ENCODE measurements around the gene DISC1. TPM values are rescaled to one million over a fixed set of nuclear protein-coding genes. Genes with fewer than 3 reads are reported as not detected.
"Not testable (repeated sequence)": the region's sequence is repeated elsewhere in the genome, so short reads cannot be mapped to it uniquely, and the experiment has no call there.

Gene DISC1
- total RNA-seq, 1 donor from 2014 or later = 12.5 TPM

DNA sequence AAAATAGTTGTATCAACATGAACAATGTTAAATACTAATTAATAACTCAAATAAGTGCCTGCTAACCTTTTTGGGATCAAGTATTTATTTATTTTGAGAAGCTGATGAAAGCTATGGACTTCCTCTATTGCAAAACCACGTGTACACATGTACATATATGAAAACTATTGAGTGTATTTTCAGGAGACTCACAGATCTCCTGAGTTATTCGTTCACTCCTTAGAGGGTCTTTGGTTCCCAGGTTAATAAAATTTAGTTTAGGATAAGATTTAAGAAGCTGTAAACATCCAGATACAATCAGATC is 130.5 kb downstream of the DISC1 start:
- H3K27me3 ChIP-seq (ENCODE audit: control insufficient read depth in 3 of 3, insufficient read depth in 3 of 3, low read length in 3 of 3) = no peaks in the 10 kb centered on the region
- H3K36me3 ChIP-seq (ENCODE audit: control insufficient read depth in 3 of 3, insufficient read depth in 3 of 3, low read length in 3 of 3) = peaks cover 0 to 4% (median 0%) of the 10 kb centered on the region in 3 donors
- no peak overlapping the region for H3K4me3 ChIP-seq (ENCODE audit: low read length in 3 of 3)
- peaks cover 0 to 2% (median 0%) of the 10 kb centered on the region in 3 donors for H3K4me1 ChIP-seq (ENCODE audit: control insufficient read depth in 3 of 3, insufficient read depth in 3 of 3, low read length in 3 of 3)
- peaks cover 0 to 4% (median 0%) of the 10 kb centered on the region in 3 donors for H3K9me3 ChIP-seq (ENCODE audit: control insufficient read depth in 3 of 3, low read length in 3 of 3)
- H3K27ac ChIP-seq (ENCODE audit: low read depth, low read length) = no peak overlapping the region
- H3K9ac ChIP-seq (ENCODE audit: low read depth in 1 of 3, low read length in 3 of 3) = no peak overlapping the region

GRCh38 chr1:231757759-231758158 is 131.2 kb downstream of the DISC1 start:
- Histone ChIP-seq H3K9me3 (ENCODE audit: control insufficient read depth in 3 of 3, low read length in 3 of 3) (peaks cover 0 to 4% (median 0%) of the 10 kb centered on the region in 3 donors), H3K9ac (ENCODE audit: low read depth in 1 of 3, low read length in 3 of 3) (no peak overlapping the region), H3K4me3 (ENCODE audit: low read length in 3 of 3) (no peak overlapping the region), H3K27me3 (ENCODE audit: control insufficient read depth in 3 of 3, insufficient read depth in 3 of 3, low read length in 3 of 3) (no peaks in the 10 kb centered on the region), H3K36me3 (ENCODE audit: control insufficient read depth in 3 of 3, insufficient read depth in 3 of 3, low read length in 3 of 3) (peaks cover 0 to 3% (median 0%) of the 10 kb centered on the region in 3 donors), H3K4me1 (ENCODE audit: control insufficient read depth in 3 of 3, insufficient read depth in 3 of 3, low read length in 3 of 3) (peaks cover 0 to 2% (median 0%) of the 10 kb centered on the region in 3 donors), H3K27ac (ENCODE audit: low read depth, low read length) (no peak overlapping the region)

GRCh38 chr1:231761252-231761651 is 134.7 kb downstream of the DISC1 start:
- no peak overlapping the region for H3K27ac ChIP-seq (ENCODE audit: low read depth, low read length)
- H3K9ac ChIP-seq (ENCODE audit: low read depth in 1 of 3, low read length in 3 of 3) = no peak overlapping the region
- H3K27me3 ChIP-seq (ENCODE audit: control insufficient read depth in 3 of 3, insufficient read depth in 3 of 3, low read length in 3 of 3) = no peaks in the 10 kb centered on the region
- peaks cover 0 to 2% (median 0%) of the 10 kb centered on the region in 3 donors for H3K36me3 ChIP-seq (ENCODE audit: control insufficient read depth in 3 of 3, insufficient read depth in 3 of 3, low read length in 3 of 3)
- no peaks in the 10 kb centered on the region for H3K9me3 ChIP-seq (ENCODE audit: control insufficient read depth in 3 of 3, low read length in 3 of 3)
- peaks cover 0 to 2% (median 0%) of the 10 kb centered on the region in 3 donors for H3K4me1 ChIP-seq (ENCODE audit: control insufficient read depth in 3 of 3, insufficient read depth in 3 of 3, low read length in 3 of 3)
- no peak overlapping the region for H3K4me3 ChIP-seq (ENCODE audit: low read length in 3 of 3)

DNA sequence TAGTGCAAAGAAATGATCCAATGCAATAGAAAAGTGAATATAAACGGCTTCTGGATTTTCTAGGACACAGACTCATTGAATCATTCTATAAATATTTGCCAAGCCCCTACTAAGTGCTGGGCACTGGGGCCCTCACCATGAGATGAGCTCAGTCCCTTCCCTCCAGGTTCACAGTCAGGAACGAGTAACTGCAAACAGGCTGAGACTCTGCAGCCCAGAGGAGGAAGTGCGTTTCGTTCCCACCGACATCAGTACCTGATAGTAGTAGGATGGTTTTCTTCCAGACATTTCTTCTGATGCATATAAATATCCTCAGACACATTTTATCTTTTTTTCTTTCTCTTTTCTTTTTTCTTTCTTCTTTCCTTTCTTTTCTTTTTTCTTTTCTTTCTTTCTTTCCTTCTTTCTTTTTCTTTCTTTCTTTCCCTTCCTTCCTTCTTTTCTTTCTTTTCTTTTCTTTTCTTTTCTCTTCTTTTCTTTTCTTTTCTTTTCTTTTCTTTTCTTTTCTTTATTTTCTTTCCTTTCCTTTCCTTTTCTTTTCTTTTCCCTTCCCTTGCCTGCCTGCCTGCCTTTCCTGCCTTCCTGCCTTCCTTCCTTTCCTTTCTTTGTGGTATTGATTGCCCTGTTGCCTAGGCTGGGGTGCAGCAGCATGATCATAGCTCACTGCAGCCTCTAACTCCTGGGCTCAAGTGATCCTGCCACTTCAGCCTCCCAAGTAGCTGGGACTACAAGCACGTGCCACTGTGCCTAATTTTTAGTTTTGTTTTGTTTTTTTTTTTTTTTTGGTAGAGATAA is 135.4 kb downstream of the DISC1 start:
- H3K9me3 ChIP-seq (ENCODE audit: control insufficient read depth in 3 of 3, low read length in 3 of 3) = no peaks in the 10 kb centered on the region
- H3K9ac ChIP-seq (ENCODE audit: low read depth in 1 of 3, low read length in 3 of 3) = no peak overlapping the region
- H3K4me3 ChIP-seq (ENCODE audit: low read length in 3 of 3) = no peak overlapping the region
- H3K4me1 ChIP-seq (ENCODE audit: control insufficient read depth in 3 of 3, insufficient read depth in 3 of 3, low read length in 3 of 3) = peaks cover 0 to 1% (median 0%) of the 10 kb centered on the region in 3 donors
- no peak overlapping the region for H3K27ac ChIP-seq (ENCODE audit: low read depth, low read length)
- H3K36me3 ChIP-seq (ENCODE audit: control insufficient read depth in 3 of 3, insufficient read depth in 3 of 3, low read length in 3 of 3) = peaks cover 0 to 2% (median 0%) of the 10 kb centered on the region in 3 donors
- H3K27me3 ChIP-seq (ENCODE audit: control insufficient read depth in 3 of 3, insufficient read depth in 3 of 3, low read length in 3 of 3) = no peaks in the 10 kb centered on the region

DNA sequence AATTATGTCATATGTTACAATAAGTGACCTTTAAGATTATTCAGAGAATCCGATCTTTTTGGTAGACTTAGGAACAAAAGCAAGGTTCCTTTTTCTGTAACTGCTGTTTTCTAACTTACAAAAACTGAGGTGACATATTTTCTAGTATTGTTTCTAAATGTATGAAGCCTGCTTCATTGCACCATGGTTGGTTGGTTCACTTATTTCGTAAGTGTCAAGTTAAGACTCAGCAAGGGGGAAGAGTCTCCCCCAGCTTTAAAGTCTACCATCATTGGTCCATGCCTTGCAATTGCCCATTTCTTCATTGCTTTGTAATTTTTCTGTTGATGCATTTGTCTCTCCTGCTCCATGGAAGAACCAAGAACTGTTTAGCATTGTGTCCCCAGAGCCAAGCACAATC is 136.9 kb downstream of the DISC1 start:
- Histone ChIP-seq H3K4me1 (ENCODE audit: control insufficient read depth in 3 of 3, insufficient read depth in 3 of 3, low read length in 3 of 3) (no peaks in the 10 kb centered on the region), H3K9me3 (ENCODE audit: control insufficient read depth in 3 of 3, low read length in 3 of 3) (no peaks in the 10 kb centered on the region), H3K4me3 (ENCODE audit: low read length in 3 of 3) (no peak overlapping the region), H3K27me3 (ENCODE audit: control insufficient read depth in 3 of 3, insufficient read depth in 3 of 3, low read length in 3 of 3) (no peaks in the 10 kb centered on the region), H3K27ac (ENCODE audit: low read depth, low read length) (no peak overlapping the region), H3K9ac (ENCODE audit: low read depth in 1 of 3, low read length in 3 of 3) (no peak overlapping the region), H3K36me3 (ENCODE audit: control insufficient read depth in 3 of 3, insufficient read depth in 3 of 3, low read length in 3 of 3) (peaks cover 0 to 2% (median 0%) of the 10 kb centered on the region in 3 donors)

- H3K27ac ChIP-seq (ENCODE audit: low read depth, low read length); H3K27me3 ChIP-seq (ENCODE audit: control insufficient read depth in 3 of 3, insufficient read depth in 3 of 3, low read length in 3 of 3): not testable (repeated sequence)
Observed at GRCh38 chr1:231765825-231766224, 139.2 kb downstream of the DISC1 start.

GRCh38 chr1:231767471-231767870 is 140.9 kb downstream of the DISC1 start:
- Histone ChIP-seq H3K4me3 (ENCODE audit: low read length in 3 of 3) (no peak overlapping the region), H3K4me1 (ENCODE audit: control insufficient read depth in 3 of 3, insufficient read depth in 3 of 3, low read length in 3 of 3) (peaks cover 0 to 6% (median 5%) of the 10 kb centered on the region in 3 donors), H3K9ac (ENCODE audit: low read depth in 1 of 3, low read length in 3 of 3) (no peak overlapping the region), H3K9me3 (ENCODE audit: control insufficient read depth in 3 of 3, low read length in 3 of 3) (no peaks in the 10 kb centered on the region), H3K36me3 (ENCODE audit: control insufficient read depth in 3 of 3, insufficient read depth in 3 of 3, low read length in 3 of 3) (peaks cover 0 to 2% (median 0%) of the 10 kb centered on the region in 3 donors), H3K27me3 (ENCODE audit: control insufficient read depth in 3 of 3, insufficient read depth in 3 of 3, low read length in 3 of 3) (no peaks in the 10 kb centered on the region), H3K27ac (ENCODE audit: low read depth, low read length) (no peak overlapping the region)

More at GRCh38 chr1:231765825-231766224, 139.2 kb downstream of the DISC1 start:
- not testable (repeated sequence) for H3K9ac ChIP-seq (ENCODE audit: low read depth in 1 of 3, low read length in 3 of 3); H3K4me1 ChIP-seq (ENCODE audit: control insufficient read depth in 3 of 3, insufficient read depth in 3 of 3, low read length in 3 of 3); H3K4me3 ChIP-seq (ENCODE audit: low read length in 3 of 3); H3K9me3 ChIP-seq (ENCODE audit: control insufficient read depth in 3 of 3, low read length in 3 of 3); H3K36me3 ChIP-seq (ENCODE audit: control insufficient read depth in 3 of 3, insufficient read depth in 3 of 3, low read length in 3 of 3)

DNA sequence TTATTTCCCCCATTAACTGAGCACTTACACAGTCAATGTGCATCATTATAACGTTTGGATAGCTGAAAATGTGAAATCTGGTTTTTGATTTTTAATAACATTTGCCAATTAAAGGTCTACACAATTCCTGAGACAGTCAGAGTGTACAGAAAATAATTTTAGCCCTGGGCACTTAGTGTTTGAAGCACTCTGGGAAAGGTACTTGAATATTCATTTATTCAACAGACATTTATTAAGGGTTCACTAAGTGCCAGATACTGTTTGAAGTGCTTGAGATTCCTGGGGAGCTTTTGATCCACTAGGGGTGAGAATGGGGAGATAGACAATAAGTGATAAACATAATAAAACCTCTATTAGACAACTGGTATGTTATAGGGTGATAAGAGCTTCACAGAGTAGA is 141.8 kb downstream of the DISC1 start:
- Histone ChIP-seq H3K27ac (ENCODE audit: low read depth, low read length) (no peak overlapping the region), H3K4me3 (ENCODE audit: low read length in 3 of 3) (no peak overlapping the region), H3K27me3 (ENCODE audit: control insufficient read depth in 3 of 3, insufficient read depth in 3 of 3, low read length in 3 of 3) (no peaks in the 10 kb centered on the region), H3K9me3 (ENCODE audit: control insufficient read depth in 3 of 3, low read length in 3 of 3) (no peaks in the 10 kb centered on the region), H3K9ac (ENCODE audit: low read depth in 1 of 3, low read length in 3 of 3) (no peak overlapping the region), H3K4me1 (ENCODE audit: control insufficient read depth in 3 of 3, insufficient read depth in 3 of 3, low read length in 3 of 3) (peaks cover 0 to 6% (median 5%) of the 10 kb centered on the region in 3 donors), H3K36me3 (ENCODE audit: control insufficient read depth in 3 of 3, insufficient read depth in 3 of 3, low read length in 3 of 3) (no peaks in the 10 kb centered on the region)

- no peaks in the 10 kb centered on the region for H3K27me3 ChIP-seq (ENCODE audit: control insufficient read depth in 3 of 3, insufficient read depth in 3 of 3, low read length in 3 of 3)
- no peak overlapping the region for H3K4me3 ChIP-seq (ENCODE audit: low read length in 3 of 3)
- no peaks in the 10 kb centered on the region for H3K9me3 ChIP-seq (ENCODE audit: control insufficient read depth in 3 of 3, low read length in 3 of 3)
- H3K27ac ChIP-seq (ENCODE audit: low read depth, low read length) = no peak overlapping the region
- peaks cover 0 to 4% (median 0%) of the 10 kb centered on the region in 3 donors for H3K36me3 ChIP-seq (ENCODE audit: control insufficient read depth in 3 of 3, insufficient read depth in 3 of 3, low read length in 3 of 3)
- H3K9ac ChIP-seq (ENCODE audit: low read depth in 1 of 3, low read length in 3 of 3) = no peak overlapping the region
- H3K4me1 ChIP-seq (ENCODE audit: control insufficient read depth in 3 of 3, insufficient read depth in 3 of 3, low read length in 3 of 3) = peaks cover 0 to 6% (median 5%) of the 10 kb centered on the region in 3 donors
Observed at GRCh38 chr1:231770506-231771175, 144.1 kb downstream of the DISC1 start.

DNA sequence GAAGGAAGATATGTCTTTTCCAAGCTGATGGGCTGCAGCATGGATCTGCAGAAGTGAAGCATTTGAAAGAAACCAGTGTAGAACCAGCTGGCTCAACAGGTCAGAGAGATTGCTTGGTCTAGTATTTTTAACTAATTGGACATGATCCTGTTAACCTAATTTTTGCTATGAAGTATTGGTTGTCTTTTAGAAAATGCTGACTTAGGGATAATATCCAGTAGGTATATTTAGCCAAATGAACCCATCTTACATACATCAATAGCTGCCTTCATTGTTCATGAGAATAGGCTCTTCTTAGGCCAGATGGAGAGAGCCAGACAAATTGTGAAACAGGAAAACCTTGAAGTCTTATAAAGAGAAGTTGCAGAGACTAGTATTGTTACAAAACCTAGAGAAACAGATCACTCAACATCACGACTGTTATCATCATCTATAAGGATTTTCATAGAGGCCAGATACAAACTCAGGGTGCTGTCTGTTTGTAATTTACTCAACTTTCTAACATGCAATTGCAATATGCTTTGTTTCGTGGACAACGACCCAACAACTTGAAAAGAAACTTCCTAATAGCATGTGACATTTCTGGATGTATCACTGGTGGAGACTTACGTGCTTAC is 148.2 kb downstream of the DISC1 start:
- H3K4me1 ChIP-seq (ENCODE audit: control insufficient read depth in 3 of 3, insufficient read depth in 3 of 3, low read length in 3 of 3) = peaks cover 14 to 35% (median 20%) of the 10 kb centered on the region in 3 donors
- H3K36me3 ChIP-seq (ENCODE audit: control insufficient read depth in 3 of 3, insufficient read depth in 3 of 3, low read length in 3 of 3) = peaks cover 0 to 4% (median 0%) of the 10 kb centered on the region in 3 donors
- no peaks in the 10 kb centered on the region for H3K27me3 ChIP-seq (ENCODE audit: control insufficient read depth in 3 of 3, insufficient read depth in 3 of 3, low read length in 3 of 3)
- H3K27ac ChIP-seq (ENCODE audit: low read depth, low read length) = no peak overlapping the region
- H3K9me3 ChIP-seq (ENCODE audit: control insufficient read depth in 3 of 3, low read length in 3 of 3) = no peaks in the 10 kb centered on the region
- H3K9ac ChIP-seq (ENCODE audit: low read depth in 1 of 3, low read length in 3 of 3) = no peak overlapping the region
- H3K4me3 ChIP-seq (ENCODE audit: low read length in 3 of 3) = no peak overlapping the region
